Stimulated activated CD8-positive, alpha-beta memory T cell treated with anti-CD3 and anti-CD28 coated beads, Interleukin-4, amount 100 ng/mL, for 48 hours (primary cell): ENCODE measurements around the gene ELMO1.

ENCODE experiments used
- DNase-seq: peaks from one replicate; pipeline ENCODE4 v3.0.0-alpha.2; 2020

Gene ELMO1

GRCh38 chr7:37112218-37112617 is 336.4 kb downstream of the ELMO1 start:
- DNase-seq: no peak

GRCh38 chr7:37111459-37111858 is 337.2 kb downstream of the ELMO1 start:
- DNase-seq: no peak

- DNase-seq: no peak
These were observed 337.8 kb downstream of the ELMO1 start for GRCh38 chr7:37110660-37111424.

GRCh38 chr7:37109843-37110242 is 338.8 kb downstream of the ELMO1 start:
- DNase-seq: no peak

GRCh38 chr7:37109016-37109683 is 339.5 kb downstream of the ELMO1 start:
- DNase-seq: no peak

- DNase-seq: no peak
These were observed 340.0 kb downstream of the ELMO1 start for GRCh38 chr7:37108615-37109014.

- DNase-seq: no peak
These were observed 341.5 kb downstream of the ELMO1 start for GRCh38 chr7:37107047-37107750.

GRCh38 chr7:37105762-37106161 is 342.9 kb downstream of the ELMO1 start:
- no peak for DNase-seq

- DNase-seq: no peak
These were observed 343.7 kb downstream of the ELMO1 start for GRCh38 chr7:37104822-37105518.

- no peak for DNase-seq
These were observed 346.0 kb downstream of the ELMO1 start for GRCh38 chr7:37102518-37103137.

GRCh38 chr7:37100735-37101331 is 347.8 kb downstream of the ELMO1 start:
- no peak for DNase-seq

- DNase-seq: no peak
These were observed 349.9 kb downstream of the ELMO1 start for GRCh38 chr7:37098762-37099161.

GRCh38 chr7:37097983-37098382 is 350.7 kb downstream of the ELMO1 start:
- no peak for DNase-seq

GRCh38 chr7:37097276-37097675 is 351.4 kb downstream of the ELMO1 start:
- no peak for DNase-seq

- DNase-seq: no peak
These were observed 352.3 kb downstream of the ELMO1 start for GRCh38 chr7:37096341-37096740.

GRCh38 chr7:37095122-37095521 is 353.5 kb downstream of the ELMO1 start:
- no peak for DNase-seq

GRCh38 chr7:37093257-37093656 is 355.4 kb downstream of the ELMO1 start:
- DNase-seq: no peak

GRCh38 chr7:37092548-37092947 is 356.1 kb downstream of the ELMO1 start:
- no peak for DNase-seq

GRCh38 chr7:37089972-37090371 is 358.7 kb downstream of the ELMO1 start:
- DNase-seq: no peak

GRCh38 chr7:37085600-37085999 is 363.1 kb downstream of the ELMO1 start:
- no peak for DNase-seq

- no peak for DNase-seq
These were observed 364.4 kb downstream of the ELMO1 start for GRCh38 chr7:37084303-37084702.

GRCh38 chr7:37083311-37084096 is 365.2 kb downstream of the ELMO1 start:
- DNase-seq: no peak
